GM19239 (cell line): ENCODE measurements around the gene PPP1R16B.

Experiments
- DNase-seq: peaks from one replicate; pipeline ENCODE4 v3.0.0; 2011; ENCODE audit warnings: low spot score; ENCODE audit not compliant: insufficient read length
- FAIRE-seq: peaks from 2 replicates; lab custom pipeline; 2011; peaks lifted over from hg19 to GRCh38; lab: Jason Lieb, UNC

The PPP1R16B gene

DNA sequence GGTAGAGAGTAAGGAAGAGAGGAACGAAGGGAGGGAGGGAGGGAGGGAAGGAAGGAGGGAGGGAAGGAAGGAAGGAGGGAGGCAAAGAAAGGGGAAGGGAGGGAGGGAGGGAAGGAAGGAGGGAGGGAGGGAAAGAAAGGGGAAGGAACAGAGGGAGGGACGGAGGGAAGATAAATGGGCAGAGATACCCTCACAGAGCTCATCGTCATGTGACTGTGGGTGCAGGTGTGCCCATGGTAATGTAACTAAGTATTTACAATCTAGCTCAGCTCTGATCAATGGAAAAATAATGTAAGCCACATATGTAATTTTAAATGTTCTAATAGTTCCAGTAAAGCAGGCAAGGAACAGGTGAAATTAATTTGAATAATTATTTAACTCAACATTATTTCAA lies 66.1 kb downstream of the PPP1R16B start:
- FAIRE-seq (no peak), DNase-seq (no peak)

DNA sequence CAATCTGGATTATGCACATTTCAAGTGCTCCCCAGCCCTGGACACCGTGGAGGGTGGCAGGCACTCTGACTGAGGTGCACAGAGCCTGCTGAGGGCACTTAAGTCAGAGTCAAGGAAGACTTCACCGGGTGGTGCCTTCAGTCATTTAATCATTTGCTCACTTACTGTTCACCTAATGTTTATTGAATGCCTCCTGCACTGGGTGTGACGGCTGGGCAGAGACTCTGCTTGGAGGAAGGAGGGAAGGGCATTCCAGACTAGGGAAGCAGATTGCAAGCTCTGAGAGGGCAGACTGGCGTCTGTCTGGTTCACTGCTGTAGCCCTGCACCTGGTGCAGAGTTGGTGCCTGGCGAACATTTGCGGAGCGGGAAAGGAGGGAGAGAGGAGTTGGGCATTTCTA lies 66.5 kb downstream of the PPP1R16B start:
- FAIRE-seq = peak; percentile 63
- no peak for DNase-seq

DNA sequence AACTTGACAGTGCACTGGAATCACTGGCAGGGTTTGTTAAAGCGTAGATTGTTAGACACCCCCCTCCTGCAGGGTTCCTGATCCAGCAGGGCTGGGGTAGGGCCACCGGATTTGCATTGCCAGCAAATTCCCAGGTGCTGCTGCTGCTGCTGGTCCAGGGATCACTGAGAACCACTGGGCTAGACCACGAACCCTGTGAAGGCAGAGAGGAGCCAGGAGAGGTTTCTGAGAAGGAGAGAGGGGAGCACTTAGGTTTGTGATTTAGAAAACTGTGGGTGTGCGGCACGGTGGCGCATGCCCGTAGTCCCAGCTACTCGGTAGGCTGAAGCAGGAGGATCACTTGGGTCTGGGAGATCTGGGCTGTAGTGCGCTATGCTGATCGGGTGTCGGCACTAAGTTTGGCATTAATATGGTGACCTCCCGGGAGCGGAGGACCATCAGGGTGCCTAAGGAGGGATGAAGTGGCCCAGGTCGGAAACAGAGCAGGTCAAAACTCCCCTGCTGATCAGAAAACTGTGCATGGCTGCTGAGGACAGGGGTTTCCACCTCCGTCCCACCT lies 67.1 kb downstream of the PPP1R16B start:
- no peak for DNase-seq
- FAIRE-seq = peak; percentile 18

DNA sequence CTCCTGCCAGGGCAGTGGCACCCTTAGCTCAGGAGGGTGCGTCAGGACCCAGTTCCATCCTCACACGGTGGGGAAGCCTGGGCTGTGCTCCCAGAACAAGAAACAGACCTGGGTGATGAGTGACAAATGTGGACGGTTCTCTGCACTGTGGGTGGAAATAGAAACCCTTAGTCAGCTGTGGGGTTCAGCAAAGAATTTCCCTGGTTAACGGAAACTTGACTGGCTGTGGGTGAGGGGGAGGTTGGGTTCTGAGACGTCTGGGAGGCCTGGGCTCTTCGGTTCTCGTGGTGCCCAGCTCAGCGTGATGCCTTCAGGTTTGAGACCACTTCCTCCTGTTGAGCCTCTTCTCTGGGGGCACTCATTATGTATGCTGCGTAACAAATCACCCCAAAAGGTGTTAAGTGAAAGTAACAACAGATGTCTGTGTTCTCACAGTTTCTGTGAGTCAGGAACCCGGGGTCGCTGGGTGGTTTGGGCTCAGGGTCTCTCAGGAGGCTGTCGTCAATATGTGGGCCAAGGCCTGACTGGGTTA lies 67.6 kb downstream of the PPP1R16B start:
- FAIRE-seq (peak; percentile 98), DNase-seq (peak; percentile 56)

DNA sequence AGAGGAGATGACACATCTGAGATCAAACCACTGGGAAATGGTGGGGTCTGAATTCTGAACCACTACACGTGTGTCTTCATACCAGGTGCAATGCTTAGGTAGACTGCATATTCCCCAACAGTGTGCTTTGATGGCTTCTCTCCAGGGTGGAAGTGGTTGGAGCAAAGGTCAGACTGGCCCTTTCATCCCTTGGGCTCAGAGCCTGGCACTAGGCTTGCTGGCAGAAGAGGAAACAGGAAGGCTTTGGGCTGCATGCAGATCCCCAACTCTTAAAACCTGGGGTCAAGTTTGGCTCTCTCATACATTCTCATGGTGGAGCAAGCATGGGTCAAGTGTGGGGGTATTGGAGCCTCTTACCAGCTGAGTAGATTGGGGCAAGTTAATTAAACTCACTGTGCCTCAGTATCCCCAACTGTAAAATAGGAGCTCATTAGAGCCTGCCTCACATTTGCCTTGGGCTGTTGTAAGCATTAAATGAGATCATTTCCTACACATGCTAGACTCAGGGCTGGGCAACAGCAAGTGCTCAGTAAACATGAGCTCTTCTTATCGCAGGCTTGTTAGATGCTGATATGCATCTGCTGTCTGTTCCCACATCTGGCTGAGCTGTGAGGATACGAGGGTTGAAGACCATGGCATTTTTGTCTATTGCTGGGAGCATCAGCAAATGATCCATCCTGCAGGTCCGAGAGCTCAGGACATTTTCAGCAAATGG lies 69.1 kb downstream of the PPP1R16B start:
- FAIRE-seq (no peak), DNase-seq (no peak)

DNA sequence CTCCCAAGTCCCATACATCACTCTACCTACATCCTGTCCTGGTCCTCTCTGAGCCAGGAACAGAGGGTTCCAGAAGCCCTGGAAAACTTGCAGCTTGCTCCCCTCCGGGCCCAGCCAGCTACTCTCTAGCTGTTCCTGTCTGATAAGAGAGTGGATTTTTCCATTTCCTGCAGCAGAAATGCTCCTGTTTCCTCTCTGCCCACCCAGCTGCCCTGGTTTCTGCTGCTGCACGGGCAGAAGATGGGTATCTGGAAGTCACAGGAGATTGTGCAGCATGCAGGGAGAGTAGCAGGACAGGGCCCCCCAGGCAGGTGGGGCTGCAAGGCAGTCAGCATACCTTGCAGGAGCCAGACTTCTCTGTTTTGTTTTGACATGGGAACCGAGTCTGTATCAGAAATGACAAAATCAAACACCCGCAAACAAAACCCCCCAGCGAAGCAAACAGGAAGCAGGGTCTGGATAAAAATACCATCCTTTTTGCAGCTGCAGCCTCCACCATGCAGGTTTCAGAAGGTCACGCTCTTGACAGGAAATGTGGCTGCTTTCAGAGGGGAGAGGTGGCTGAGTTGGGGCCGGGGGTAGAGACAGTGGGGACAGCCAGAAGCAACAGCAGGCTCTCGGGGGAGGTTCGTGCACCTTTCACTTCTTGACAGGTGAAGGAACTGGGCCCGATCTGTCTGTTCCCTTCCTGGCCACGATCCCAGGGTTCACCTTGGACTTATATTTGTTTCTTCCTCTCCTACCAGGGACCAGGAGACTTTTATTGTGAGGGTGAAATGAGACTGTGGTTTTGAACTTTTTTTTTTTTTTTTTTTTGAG lies 69.9 kb downstream of the PPP1R16B start:
- peak; percentile 98 for FAIRE-seq
- DNase-seq = peak; percentile 63

DNA sequence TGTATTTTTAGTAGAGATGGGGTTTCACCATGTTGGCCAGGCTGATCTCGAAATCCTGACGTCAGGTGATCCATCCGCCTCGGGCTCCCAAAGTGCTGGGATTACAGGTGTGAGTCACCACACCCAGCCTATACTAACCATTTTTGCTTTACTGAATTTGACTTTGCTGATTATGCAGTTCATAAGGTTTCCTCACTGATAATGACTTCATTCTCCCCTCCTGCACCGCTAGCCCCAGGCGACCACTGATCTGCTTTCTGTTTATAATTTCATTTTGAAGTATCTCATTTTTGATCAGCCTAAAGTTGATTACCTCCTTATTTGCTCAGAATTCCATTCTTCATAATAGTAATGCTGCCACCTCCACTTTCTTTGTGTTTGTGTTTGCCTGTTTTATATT lies 72.0 kb downstream of the PPP1R16B start:
- DNase-seq (no peak), FAIRE-seq (no peak)

DNA sequence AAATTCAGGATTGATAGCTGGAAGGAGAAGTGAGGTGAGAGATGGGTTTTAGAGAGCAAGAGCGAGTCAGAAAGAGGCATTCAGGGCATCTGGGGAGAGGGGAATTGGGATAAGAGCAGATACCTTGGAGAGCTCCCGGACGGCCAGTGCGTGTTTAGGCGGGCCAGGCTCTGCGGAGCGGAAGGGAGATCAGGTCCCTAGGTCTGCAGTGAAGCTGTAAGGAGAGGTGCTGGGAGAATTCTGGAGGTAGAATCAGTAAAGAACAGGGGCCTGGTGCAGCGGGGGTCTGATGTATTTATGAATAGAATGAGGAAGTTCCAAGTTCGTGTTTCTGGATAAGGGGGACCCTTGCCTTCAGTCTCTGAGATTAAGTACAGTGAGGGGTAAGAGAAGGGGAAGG lies 73.4 kb downstream of the PPP1R16B start:
- no peak for DNase-seq

DNA sequence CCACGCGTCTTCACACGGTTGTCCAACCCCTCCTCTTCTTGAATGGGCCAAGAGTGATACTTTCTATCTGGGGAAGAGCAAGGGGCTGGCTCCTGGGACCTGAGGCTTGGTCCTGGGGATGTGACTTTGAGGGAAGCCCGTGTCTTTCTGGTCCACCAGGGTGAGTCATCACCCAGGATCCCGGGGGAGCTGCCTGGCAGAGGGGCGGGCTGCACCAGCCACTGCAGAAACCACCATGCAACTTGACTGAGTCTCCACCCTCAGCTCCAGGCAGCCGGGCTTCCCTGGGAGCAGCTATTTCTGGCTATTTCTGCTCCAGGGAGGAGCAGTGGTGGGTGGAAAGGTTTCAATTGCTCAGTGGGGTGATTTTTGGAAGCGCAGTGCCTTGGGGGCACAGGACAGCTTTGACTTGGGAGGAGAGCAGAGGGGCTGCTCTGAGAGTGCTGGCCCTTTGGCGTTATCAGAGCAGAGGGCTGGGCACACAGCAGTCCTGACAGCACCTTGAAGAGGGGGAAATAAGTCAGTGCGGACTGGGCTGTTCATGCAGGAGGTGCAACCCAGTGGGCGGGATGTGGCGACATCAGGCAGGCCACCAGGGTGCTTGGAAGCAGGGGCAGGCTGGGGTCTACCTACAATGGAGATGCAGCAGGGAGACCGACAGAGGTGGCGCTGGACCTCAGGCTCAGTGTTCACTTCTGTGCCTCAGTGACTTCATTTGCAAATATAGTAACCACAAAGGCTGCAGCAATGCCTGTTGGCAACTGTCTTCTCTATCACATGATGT lies 75.6 kb downstream of the PPP1R16B start:
- no peak for FAIRE-seq
- no peak for DNase-seq

More for the DNA sequence above, 73.4 kb downstream of the PPP1R16B start:
- no peak for FAIRE-seq

DNA sequence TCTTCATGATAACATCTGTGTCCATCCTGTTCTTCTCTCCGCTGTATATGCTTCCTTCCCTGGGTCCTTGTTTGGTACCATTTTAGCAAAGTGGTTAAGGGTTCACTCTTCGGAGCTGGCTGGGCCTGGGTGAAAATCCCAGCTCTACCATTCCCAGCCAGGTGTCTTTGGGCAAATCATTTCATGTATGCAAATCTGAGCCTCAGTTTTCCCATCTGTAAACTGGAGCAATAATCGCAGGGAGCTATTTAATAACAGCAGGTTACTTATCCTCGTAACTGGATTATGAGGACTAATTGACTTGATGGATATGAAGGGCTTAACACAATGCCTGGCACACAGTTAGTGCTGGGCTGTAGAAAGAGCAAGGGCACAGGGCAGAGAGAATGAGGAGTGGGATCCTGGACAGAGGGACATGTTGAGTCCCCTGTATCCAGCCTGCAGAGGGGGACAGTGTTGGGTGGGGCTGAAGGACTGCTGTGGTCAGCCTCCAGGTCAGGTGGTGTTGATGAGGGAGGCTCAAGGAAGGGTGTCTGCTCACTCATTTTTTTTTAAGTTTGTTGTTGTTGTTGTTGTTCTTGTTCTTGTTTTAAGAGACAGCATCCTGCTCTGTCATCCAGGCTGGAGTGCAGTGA lies 76.4 kb downstream of the PPP1R16B start:
- peak; percentile 69 for FAIRE-seq
- DNase-seq = no peak

DNA sequence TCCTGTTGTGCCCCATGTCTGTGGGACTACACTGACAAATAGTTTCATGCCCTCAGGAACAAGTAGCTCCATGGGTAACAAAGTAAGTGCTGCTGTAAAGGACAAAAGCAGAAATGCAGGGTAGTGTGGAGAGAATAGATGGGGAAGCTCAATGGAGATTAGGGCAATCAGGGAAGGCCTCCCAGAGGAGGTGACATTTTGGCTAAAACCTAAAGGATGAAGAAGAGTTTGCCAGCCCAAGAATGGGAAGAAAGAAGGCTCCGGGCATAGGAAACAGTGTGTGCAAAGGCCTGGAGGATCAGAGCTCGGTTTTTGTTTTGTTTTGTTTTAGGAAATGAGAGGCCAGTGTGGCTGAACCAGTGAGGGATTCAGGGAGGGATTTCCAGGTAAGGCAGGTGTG lies 77.1 kb downstream of the PPP1R16B start:
- FAIRE-seq (no peak), DNase-seq (no peak)

DNA sequence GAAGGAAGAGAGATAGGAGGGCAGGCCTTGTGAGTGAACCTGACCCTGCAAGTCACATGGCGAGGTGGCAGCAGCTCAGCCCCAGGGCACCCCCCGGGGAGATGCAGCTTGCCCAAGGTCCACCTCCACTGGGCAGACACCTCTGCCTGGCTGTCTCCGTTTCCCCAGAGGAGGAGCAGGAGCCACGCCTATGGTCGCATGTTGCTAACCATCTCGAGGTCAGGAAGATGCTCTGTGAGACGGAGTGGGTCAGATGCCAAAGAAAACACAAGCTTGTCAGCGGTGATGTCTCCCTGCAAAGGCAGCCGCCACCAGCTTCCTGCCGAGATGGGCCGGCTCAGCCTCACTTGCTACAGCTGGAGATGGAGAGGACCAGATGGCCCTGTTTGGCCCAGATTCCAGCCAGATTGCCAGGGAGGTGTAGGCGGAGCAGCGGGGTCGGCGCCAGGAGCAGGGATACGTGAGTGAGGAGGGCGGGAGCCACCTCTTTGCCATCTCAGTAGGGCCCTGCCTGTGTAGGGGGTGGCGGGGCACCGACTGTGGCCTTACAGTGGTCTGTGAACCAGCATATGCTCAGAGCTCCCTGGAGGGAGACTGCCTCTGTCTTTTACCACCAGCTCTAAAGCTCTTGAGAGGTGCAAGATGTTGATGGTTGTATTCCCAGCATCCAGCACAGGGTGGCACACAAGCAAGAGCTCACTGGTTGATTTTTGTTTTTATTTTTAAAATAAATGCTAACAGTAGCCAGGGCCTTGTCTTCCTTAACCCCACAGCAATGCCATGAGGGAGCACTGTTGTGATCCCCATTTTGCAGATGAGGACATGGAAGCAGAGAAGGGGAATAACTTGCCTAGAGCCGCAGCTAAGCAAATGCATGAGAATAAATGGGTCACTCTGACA lies 77.8 kb downstream of the PPP1R16B start:
- FAIRE-seq (no peak), DNase-seq (no peak)

DNA sequence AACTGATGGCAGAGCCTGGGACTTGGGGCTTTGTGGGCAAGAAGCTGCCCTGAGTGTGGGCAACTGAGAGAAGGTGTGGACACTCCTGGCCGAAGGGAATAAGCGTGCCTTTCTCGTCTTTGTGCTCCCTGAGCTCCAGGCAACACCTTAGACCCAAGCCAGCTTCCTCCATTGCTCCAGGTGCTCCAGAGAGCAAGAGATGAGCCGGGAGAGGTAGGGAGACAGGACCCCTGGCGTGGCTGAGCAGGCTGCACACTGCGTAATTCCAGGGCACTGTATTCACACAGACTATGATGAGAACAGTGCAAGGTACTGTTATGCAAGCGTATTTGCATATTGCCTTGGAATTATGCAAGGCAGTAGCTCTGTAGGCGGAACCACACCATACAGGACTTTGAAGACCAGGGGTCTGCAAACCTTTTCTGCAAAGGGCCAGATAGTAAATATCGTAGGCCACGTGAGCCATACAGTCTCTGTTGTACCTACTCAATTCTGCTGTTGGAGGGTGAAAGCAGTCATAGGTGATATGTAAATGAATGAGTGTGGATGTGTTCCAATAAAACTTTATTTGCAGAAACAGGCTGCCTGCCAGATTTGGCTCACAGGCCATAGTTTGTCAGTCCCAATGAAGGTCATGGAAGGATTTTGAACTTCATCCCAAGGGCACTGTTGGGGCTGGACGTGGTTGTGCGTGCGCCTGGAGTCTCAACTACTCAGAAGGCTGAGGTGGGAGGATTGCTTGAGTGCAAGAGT lies 78.7 kb downstream of the PPP1R16B start:
- DNase-seq (no peak), FAIRE-seq (no peak)

DNA sequence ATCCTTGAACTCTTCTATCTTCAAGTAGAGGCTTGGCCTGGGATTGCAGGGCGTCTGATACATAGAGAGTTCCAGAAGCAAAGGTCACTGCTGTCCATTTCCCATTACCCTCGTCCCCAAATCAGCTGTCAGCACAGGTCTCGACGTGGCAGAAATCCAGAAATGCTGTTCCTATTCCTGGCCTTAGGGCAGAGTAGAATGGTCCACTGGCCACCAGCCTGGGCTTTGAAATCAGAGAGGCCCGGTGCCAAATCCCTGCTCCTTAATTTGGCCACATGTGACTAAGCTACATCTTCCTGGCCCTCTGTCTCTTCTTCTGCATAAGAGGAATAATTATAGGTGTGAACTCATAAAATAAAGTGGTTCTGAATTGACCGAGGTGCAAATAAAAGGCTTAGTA lies 79.9 kb downstream of the PPP1R16B start:
- no peak for DNase-seq
- FAIRE-seq = no peak

DNA sequence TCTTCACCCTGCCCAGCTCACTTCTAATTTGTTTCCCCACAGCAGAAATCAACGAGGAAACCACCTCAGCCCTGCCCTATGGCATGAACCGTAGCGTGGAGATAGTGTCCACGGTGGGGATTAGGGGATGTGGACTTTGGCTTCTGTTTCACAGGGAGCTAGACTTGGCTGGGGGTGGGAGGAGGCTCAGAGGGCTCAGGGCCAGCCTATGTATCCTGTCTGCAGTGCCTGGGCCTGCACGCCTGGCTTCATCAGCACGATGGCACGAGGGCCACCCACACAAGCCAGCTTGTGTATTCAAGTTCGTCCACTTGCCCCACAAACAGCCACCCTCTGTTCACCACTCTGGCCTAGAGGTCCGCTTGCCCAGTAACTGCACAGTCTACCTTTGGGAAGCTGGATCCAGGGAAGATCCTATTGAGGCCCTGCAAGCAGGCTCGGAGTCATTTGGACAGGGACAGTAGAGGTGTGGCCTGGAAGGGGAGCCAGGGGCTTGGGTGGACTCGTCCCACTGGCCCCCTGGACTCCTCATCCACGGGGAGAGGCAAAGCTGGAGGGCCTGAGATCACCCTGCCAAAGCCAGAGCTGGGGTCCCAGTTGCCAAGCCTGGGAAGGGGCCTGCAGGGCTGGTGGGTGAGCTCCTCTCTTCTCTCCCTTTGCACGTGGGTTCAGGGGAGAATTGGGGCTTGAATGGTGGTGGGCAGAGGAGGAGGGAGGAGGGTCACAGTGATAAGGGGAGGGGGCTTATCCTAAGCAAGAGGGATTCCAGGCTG lies 82.7 kb downstream of the PPP1R16B start:
- DNase-seq = no peak

DNA sequence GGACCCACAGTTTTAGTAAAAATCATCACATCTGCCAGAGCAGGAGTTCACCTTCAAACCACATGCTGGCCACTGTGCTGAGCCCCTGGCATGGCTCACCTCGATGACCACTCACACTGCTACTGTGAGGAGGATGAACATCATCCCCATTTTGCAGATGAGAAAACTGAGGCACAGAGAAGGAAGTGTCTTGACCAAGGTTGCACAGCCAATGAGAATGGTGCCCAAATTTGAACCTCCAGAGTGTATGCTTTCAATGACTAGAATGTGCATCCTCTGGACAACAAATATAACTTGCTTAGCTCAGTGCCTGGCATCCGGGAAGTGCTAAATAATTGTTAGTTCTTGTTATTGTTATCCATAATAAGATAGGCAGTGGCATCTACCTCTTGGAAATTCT lies 83.6 kb downstream of the PPP1R16B start:
- DNase-seq (no peak), FAIRE-seq (no peak)

More for the DNA sequence above, 82.7 kb downstream of the PPP1R16B start:
- no peak for FAIRE-seq

DNA sequence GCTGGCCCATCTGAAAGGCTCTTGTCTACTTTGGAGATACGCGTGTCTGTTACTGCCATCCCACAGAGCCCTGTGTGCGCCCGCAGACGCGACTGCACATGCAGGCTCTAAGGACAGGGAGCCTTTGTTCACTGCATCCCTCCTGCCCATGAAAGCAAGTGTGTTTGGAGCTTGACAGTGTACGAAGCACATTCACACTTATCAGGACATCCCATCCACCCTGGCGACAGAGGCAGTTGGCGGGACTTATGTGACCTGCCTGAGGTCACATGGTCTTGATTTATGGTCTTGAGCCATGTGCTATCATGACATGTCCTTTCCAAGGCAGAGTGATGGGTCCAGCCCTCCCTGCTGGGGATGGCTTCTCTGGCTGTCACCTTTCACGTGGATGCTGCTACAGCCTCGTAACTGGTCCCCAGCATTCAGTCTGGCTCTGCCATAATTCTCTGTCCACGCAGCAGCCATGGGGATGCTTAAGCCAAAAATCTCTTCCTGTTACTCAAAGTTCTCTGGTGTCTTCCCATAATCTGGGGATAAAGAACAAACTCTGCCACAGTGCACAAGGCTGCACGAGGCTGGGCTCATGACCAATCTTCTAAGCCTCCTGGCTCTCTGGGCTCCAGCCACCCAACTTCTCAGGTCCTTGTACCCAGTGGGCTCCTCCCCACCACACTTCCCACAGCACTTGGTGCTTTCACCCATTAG lies 84.4 kb downstream of the PPP1R16B start:
- DNase-seq (no peak), FAIRE-seq (no peak)
